Measurements from ENCODE around the gene STARD4. TPM values are rescaled to one million over a fixed set of nuclear protein-coding genes. Genes with fewer than 3 reads are reported as not detected.

Gene STARD4
- total RNA-seq, 1 experiment from 2014 or later: 29.3 TPM

DNA sequence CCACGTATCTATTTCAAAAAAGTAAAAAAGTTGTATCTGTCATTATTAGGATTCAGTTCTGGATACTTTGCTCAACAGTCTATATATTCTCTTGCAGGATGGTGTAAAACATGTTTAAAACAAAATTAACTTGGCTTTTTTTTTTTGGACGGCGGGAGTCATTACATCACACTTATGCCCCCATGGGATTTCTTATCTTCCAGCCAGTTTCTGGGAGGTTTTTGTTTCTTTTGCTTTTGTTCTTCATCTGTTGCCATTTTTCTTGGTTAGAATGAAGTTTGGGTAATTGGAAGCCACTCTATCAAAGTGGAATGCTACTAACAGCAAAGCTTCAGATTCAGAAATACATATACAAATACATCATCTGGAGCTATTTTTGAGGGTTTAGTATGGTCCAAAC, 1.8 kb upstream of the STARD4 start:
- Histone ChIP-seq H3K4me1 (ENCODE audit: low read length) (peaks cover 34% of the 10 kb centered on the region), H3K4me2 (ENCODE audit: low read depth, low read length, poor library complexity, severe bottlenecking) (no peak overlapping the region), H3K27me3 (ENCODE audit: low read length) (no peaks in the 10 kb centered on the region), H3K4me3 (ENCODE audit: low read length) (no peak overlapping the region), H3K79me2 (ENCODE audit: low read length) (peaks cover 28% of the 10 kb centered on the region), H3K36me3 (ENCODE audit: insufficient read depth, low read length) (no peaks in the 10 kb centered on the region), H3K27ac (ENCODE audit: low read length) (no peak overlapping the region), H3K9me2 (replicated peaks; ENCODE audit: insufficient read depth, low read length) (0 out of 2 replicates have a peak, but pooled peaks cover 2% of the 10 kb centered on the region), H3K9ac (ENCODE audit: low read length) (no peak overlapping the region), H2AFZ (ENCODE audit: low read length) (no peak overlapping the region), H3K9me3 (ENCODE audit: low read length) (no peaks in the 10 kb centered on the region), H4K20me1 (ENCODE audit: insufficient read depth, low read depth, low read length) (no peaks in the 10 kb centered on the region; the same call in 1 of the 2 replicates)
- DNase-seq: no peak

DNA sequence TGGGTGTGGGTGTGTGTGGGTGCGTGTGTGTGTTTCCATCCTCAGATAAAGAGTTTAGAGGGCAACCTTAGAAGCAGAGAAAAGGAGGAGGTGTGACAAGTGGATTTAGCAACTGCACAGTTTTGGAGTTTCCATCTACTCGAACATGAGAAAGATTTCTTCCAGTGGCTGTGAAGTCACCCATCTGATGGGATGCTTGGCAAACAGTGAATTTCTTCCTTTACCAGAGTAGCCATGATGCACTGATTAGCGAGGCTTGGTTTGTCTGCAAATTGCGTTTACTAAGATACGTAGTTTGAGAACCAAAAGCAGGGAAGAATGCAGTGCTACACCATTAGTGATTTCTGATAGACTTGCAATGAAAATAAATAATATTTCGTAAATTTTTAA, 791 bp upstream of the STARD4 start:
- peak overlapping the region; percentile 77 for H3K4me3 ChIP-seq (ENCODE audit: low read length)
- H3K9me3 ChIP-seq (ENCODE audit: low read length): no peaks in the 10 kb centered on the region
- peaks cover 37% of the 10 kb centered on the region for H3K4me1 ChIP-seq (ENCODE audit: low read length)
- no peaks in the 10 kb centered on the region for H3K36me3 ChIP-seq (ENCODE audit: insufficient read depth, low read length)
- no peaks in the 10 kb centered on the region for H3K27me3 ChIP-seq (ENCODE audit: low read length)
- H3K79me2 ChIP-seq (ENCODE audit: low read length): peaks cover 37% of the 10 kb centered on the region
- H3K9ac ChIP-seq (ENCODE audit: low read length): peak overlapping the region; percentile 84
- 0 out of 2 replicates have a peak, but pooled peaks cover 2% of the 10 kb centered on the region for H3K9me2 ChIP-seq (replicated peaks; ENCODE audit: insufficient read depth, low read length)
- H4K20me1 ChIP-seq (ENCODE audit: insufficient read depth, low read depth, low read length): no peaks in the 10 kb centered on the region; the same call in 1 of the 2 replicates
- H3K27ac ChIP-seq (ENCODE audit: low read length): peak overlapping the region; percentile 78
- peak overlapping the region; percentile 94 for H2AFZ ChIP-seq (ENCODE audit: low read length)
- DNase-seq: no peak
- H3K4me2 ChIP-seq (ENCODE audit: low read depth, low read length, poor library complexity, severe bottlenecking): peak overlapping the region; percentile 97

DNA sequence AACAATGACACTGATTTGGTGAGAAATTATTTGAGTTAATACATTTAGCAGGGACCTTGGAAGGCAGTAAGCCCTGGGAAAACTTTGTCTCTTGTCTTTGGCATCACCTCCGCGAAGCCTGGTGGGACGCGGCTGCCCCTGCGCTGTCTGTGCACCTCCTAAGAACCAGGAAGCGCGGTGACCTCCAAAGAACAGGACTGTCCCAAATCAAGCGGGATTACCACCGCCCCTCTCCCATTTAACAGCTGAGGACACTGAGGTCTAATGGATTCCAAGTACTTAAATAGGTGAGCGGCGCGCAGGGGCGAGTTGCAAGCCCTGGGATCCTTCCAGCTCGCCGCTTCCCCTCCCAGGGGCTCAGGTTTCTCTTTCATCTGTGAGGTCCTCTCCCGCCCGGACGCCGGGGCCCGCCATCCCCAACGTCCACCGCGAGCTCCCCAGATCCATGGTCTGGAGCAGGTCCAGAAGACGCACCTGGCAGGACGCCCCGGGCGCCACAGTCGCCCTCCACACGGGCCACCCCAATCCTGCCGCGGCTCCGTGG, 432 bp downstream of the STARD4 start:
- peak overlapping the region; percentile 97 for H3K4me2 ChIP-seq (ENCODE audit: low read depth, low read length, poor library complexity, severe bottlenecking)
- H4K20me1 ChIP-seq (ENCODE audit: insufficient read depth, low read depth, low read length): no peaks in the 10 kb centered on the region; the same call in 1 of the 2 replicates
- no peaks in the 10 kb centered on the region for H3K36me3 ChIP-seq (ENCODE audit: insufficient read depth, low read length)
- no peaks in the 10 kb centered on the region for H3K27me3 ChIP-seq (ENCODE audit: low read length)
- peak overlapping the region; percentile 63 for H3K27ac ChIP-seq (ENCODE audit: low read length)
- no peaks in the 10 kb centered on the region for H3K9me3 ChIP-seq (ENCODE audit: low read length)
- peak; percentile 65 for DNase-seq
- peaks cover 37% of the 10 kb centered on the region for H3K4me1 ChIP-seq (ENCODE audit: low read length)
- peak overlapping the region; percentile 88 for H3K9ac ChIP-seq (ENCODE audit: low read length)
- H3K79me2 ChIP-seq (ENCODE audit: low read length): peaks cover 47% of the 10 kb centered on the region
- peak overlapping the region; percentile 69 for H2AFZ ChIP-seq (ENCODE audit: low read length)
- 0 out of 2 replicates have a peak, but pooled peaks cover 2% of the 10 kb centered on the region for H3K9me2 ChIP-seq (replicated peaks; ENCODE audit: insufficient read depth, low read length)
- H3K4me3 ChIP-seq (ENCODE audit: low read length): peak overlapping the region; percentile 77

DNA sequence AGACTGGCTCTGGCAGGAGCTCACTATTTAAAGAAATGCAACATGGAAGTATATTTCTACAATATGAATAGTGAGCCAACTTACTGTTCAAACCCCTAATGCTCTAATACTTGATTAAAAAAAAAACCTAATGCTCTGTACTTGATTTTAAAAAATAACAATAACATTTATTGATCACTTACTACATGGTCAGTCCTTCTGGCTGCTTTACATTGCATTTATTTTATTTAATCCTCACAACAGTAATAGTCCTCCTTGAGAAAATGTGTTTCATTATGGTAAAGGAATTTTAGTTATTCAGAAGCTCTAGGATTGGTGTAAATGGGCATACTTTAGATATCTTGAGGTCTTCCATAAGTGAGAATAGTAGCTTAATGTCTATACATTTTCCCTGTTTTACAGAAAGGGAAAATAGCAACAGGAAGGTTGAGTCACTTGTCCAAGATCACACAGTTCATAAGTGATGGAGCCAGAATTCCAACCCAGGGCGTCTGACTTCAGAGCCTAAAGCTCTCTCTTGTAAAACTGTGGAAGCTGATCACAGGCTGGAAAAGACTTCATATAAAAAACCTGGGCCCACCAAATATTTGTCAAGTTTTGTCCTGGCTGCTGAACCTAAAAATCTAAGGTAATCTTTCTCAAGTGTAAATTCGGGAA, 1.0 kb downstream of the STARD4 start:
- Histone ChIP-seq H2AFZ (ENCODE audit: low read length) (peak overlapping the region; percentile 69; the same call in 1 of the 2 replicates), H3K9me2 (replicated peaks; ENCODE audit: insufficient read depth, low read length) (0 out of 2 replicates have a peak, but pooled peaks cover 2% of the 10 kb centered on the region), H3K27me3 (ENCODE audit: low read length) (no peaks in the 10 kb centered on the region), H3K27ac (ENCODE audit: low read length) (no peak overlapping the region), H4K20me1 (ENCODE audit: insufficient read depth, low read depth, low read length) (no peaks in the 10 kb centered on the region; the same call in 1 of the 2 replicates), H3K4me3 (ENCODE audit: low read length) (peak overlapping the region; percentile 77), H3K9me3 (ENCODE audit: low read length) (no peaks in the 10 kb centered on the region), H3K4me2 (ENCODE audit: low read depth, low read length, poor library complexity, severe bottlenecking) (peak overlapping the region; percentile 97), H3K36me3 (ENCODE audit: insufficient read depth, low read length) (no peaks in the 10 kb centered on the region), H3K9ac (ENCODE audit: low read length) (peak overlapping the region; percentile 88), H3K4me1 (ENCODE audit: low read length) (peaks cover 37% of the 10 kb centered on the region), H3K79me2 (ENCODE audit: low read length) (peaks cover 53% of the 10 kb centered on the region)
- DNase-seq: no peak

DNA sequence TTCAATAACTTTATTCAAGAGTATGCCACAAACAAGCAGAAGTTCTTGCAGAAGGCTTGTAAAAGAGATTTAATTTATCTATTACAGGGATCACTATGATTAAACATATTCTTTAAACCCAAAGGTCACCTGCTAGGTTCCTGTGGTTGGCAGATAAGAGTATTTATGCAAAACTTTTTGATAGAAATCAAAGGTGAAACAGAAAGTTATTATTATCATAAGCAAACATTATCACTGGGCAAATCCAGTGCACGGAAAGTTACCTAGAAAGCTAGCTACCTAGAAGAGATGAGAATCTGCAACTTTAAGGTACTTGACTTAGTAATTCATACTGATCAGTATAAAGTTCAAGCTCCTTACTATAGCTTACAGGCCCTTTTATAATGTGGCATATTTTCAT, 3.2 kb downstream of the STARD4 start:
- Histone ChIP-seq H3K4me1 (ENCODE audit: low read length) (peaks cover 37% of the 10 kb centered on the region), H3K27me3 (ENCODE audit: low read length) (no peaks in the 10 kb centered on the region), H3K9me3 (ENCODE audit: low read length) (no peaks in the 10 kb centered on the region), H3K27ac (ENCODE audit: low read length) (no peak overlapping the region), H3K9ac (ENCODE audit: low read length) (no peak overlapping the region), H3K79me2 (ENCODE audit: low read length) (peaks cover 57% of the 10 kb centered on the region), H4K20me1 (ENCODE audit: insufficient read depth, low read depth, low read length) (no peaks in the 10 kb centered on the region; the same call in 1 of the 2 replicates), H3K9me2 (replicated peaks; ENCODE audit: insufficient read depth, low read length) (0 out of 2 replicates have a peak, but pooled peaks cover 2% of the 10 kb centered on the region), H2AFZ (ENCODE audit: low read length) (no peak overlapping the region), H3K36me3 (ENCODE audit: insufficient read depth, low read length) (no peaks in the 10 kb centered on the region), H3K4me2 (ENCODE audit: low read depth, low read length, poor library complexity, severe bottlenecking) (peak overlapping the region; percentile 97), H3K4me3 (ENCODE audit: low read length) (no peak overlapping the region)
- no peak for DNase-seq

DNA sequence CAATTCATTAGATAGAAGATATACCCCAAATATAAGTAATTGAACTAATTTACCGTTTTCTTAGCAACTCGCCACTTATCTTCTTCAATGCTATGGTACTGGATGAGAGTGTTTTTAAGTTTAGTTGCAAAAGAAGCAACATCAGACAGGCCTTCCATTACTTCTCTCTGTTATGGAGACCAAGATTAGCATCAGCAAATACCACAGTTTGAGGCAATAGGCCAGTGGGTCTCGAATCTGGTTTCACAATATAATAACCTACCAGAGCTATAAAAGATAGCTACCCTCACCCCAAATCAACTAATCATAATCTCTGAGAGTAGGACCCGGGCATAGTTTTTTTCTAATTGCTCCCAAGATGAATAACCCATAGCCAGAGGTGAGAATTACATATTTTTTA, 5.1 kb downstream of the STARD4 start:
- H3K27me3 ChIP-seq (ENCODE audit: low read length): no peaks in the 10 kb centered on the region
- no peak overlapping the region for H2AFZ ChIP-seq (ENCODE audit: low read length)
- H3K9ac ChIP-seq (ENCODE audit: low read length): no peak overlapping the region
- H3K4me2 ChIP-seq (ENCODE audit: low read depth, low read length, poor library complexity, severe bottlenecking): no peak overlapping the region
- no peaks in the 10 kb centered on the region for H3K36me3 ChIP-seq (ENCODE audit: insufficient read depth, low read length)
- H3K4me1 ChIP-seq (ENCODE audit: low read length): peaks cover 30% of the 10 kb centered on the region
- 0 out of 2 replicates have a peak, but pooled peaks cover 2% of the 10 kb centered on the region for H3K9me2 ChIP-seq (replicated peaks; ENCODE audit: insufficient read depth, low read length)
- no peak overlapping the region for H3K4me3 ChIP-seq (ENCODE audit: low read length)
- no peak overlapping the region for H3K27ac ChIP-seq (ENCODE audit: low read length)
- H3K79me2 ChIP-seq (ENCODE audit: low read length): peaks cover 61% of the 10 kb centered on the region
- no peaks in the 10 kb centered on the region for H3K9me3 ChIP-seq (ENCODE audit: low read length)
- DNase-seq: no peak
- H4K20me1 ChIP-seq (ENCODE audit: insufficient read depth, low read depth, low read length): no peaks in the 10 kb centered on the region; the same call in 1 of the 2 replicates

DNA sequence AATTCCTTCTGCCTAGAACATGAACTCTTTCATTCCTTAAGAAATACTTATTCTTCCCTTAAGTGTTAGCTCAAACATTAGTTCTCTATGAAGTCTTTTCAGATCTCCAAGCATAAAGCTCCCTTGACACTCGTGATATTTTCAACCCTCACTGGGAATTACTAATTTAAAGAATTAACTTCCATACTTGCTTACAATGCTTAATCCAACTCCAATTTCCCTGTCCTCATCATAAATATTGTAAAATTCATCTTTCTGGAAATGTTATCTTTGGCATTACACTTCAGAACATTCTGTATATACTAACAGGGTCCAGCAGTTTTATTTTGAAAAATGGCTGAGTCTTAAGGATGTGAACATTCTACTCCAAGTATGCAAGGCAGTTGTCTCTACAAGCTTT, 7.2 kb downstream of the STARD4 start:
- Histone ChIP-seq H3K4me2 (ENCODE audit: low read depth, low read length, poor library complexity, severe bottlenecking) (no peak overlapping the region), H3K27ac (ENCODE audit: low read length) (no peak overlapping the region), H3K79me2 (ENCODE audit: low read length) (peaks cover 46% of the 10 kb centered on the region), H3K9ac (ENCODE audit: low read length) (no peak overlapping the region), H2AFZ (ENCODE audit: low read length) (no peak overlapping the region), H3K9me3 (ENCODE audit: low read length) (no peaks in the 10 kb centered on the region), H3K4me1 (ENCODE audit: low read length) (peaks cover 13% of the 10 kb centered on the region), H3K4me3 (ENCODE audit: low read length) (no peak overlapping the region), H4K20me1 (ENCODE audit: insufficient read depth, low read depth, low read length) (no peaks in the 10 kb centered on the region; the same call in 1 of the 2 replicates), H3K27me3 (ENCODE audit: low read length) (no peaks in the 10 kb centered on the region), H3K9me2 (replicated peaks; ENCODE audit: insufficient read depth, low read length) (0 out of 2 replicates have a peak, but pooled peaks cover 1% of the 10 kb centered on the region), H3K36me3 (ENCODE audit: insufficient read depth, low read length) (no peaks in the 10 kb centered on the region)
- no peak for DNase-seq

DNA sequence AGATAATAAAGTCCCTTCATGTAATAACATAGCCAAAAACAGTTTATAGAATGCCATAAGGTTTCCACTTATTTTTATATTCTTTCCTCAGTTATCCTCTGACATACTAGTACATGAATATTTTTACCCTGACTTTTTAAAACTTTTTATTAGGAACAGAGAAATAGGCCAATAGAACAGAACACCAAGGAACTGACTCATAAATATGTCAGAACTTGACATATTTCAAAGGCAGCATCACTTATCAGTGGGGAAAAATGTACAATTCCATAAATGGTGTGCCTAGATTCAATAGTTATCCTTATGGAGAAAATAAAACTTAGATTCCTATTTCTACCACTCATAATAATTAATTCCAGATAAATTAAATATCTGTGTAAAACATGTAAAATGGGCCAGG, 9.4 kb downstream of the STARD4 start:
- H4K20me1 ChIP-seq (ENCODE audit: insufficient read depth, low read depth, low read length): no peaks in the 10 kb centered on the region
- no peaks in the 10 kb centered on the region for H3K4me1 ChIP-seq (ENCODE audit: low read length)
- no peak for DNase-seq
- no peaks in the 10 kb centered on the region for H3K27me3 ChIP-seq (ENCODE audit: low read length)
- no peak overlapping the region for H2AFZ ChIP-seq (ENCODE audit: low read length)
- no peaks in the 10 kb centered on the region for H3K9me3 ChIP-seq (ENCODE audit: low read length)
- H3K9ac ChIP-seq (ENCODE audit: low read length): no peak overlapping the region
- no peaks in the 10 kb centered on the region for H3K9me2 ChIP-seq (replicated peaks; ENCODE audit: insufficient read depth, low read length)
- H3K4me3 ChIP-seq (ENCODE audit: low read length): no peak overlapping the region
- H3K36me3 ChIP-seq (ENCODE audit: insufficient read depth, low read length): no peaks in the 10 kb centered on the region
- no peak overlapping the region for H3K27ac ChIP-seq (ENCODE audit: low read length)
- no peak overlapping the region for H3K4me2 ChIP-seq (ENCODE audit: low read depth, low read length, poor library complexity, severe bottlenecking)
- H3K79me2 ChIP-seq (ENCODE audit: low read length): peaks cover 26% of the 10 kb centered on the region
